ENCODE measurements around the gene IL23R.
A peak's percentile ranks its signal among the peaks of the same experiment; 100 is the strongest.

IL23R gene

GRCh38 chr1:67149179-67149770 lies 17.0 kb upstream of the IL23R start:
- peak; percentile 70 for DNase-seq

GRCh38 chr1:67150931-67151330 lies 15.3 kb upstream of the IL23R start:
- no peak for DNase-seq

GRCh38 chr1:67158401-67158800 lies 7.9 kb upstream of the IL23R start:
- DNase-seq: no peak

GRCh38 chr1:67159233-67159632 lies 7.0 kb upstream of the IL23R start:
- DNase-seq: no peak

GRCh38 chr1:67162954-67163353 lies 3.3 kb upstream of the IL23R start:
- no peak for DNase-seq

- DNase-seq: no peak
These were observed 699 bp upstream of the IL23R start for GRCh38 chr1:67165468-67166041.

- DNase-seq: no peak
These were observed 3.2 kb downstream of the IL23R start for GRCh38 chr1:67169496-67169895.

- no peak for DNase-seq
These were observed 3.7 kb downstream of the IL23R start for GRCh38 chr1:67169932-67170331.

- peak; percentile 57 for DNase-seq
These were observed 4.7 kb downstream of the IL23R start for GRCh38 chr1:67170751-67171573.

GRCh38 chr1:67171574-67171955 lies 5.3 kb downstream of the IL23R start:
- DNase-seq: no peak

- peak; percentile 51 for DNase-seq
These were observed 5.7 kb downstream of the IL23R start for GRCh38 chr1:67171978-67172377.

- no peak for DNase-seq
These were observed 7.7 kb downstream of the IL23R start for GRCh38 chr1:67173988-67174387.

- DNase-seq: no peak
These were observed 8.5 kb downstream of the IL23R start for GRCh38 chr1:67174716-67175284.

GRCh38 chr1:67175530-67176087 lies 9.4 kb downstream of the IL23R start:
- DNase-seq: no peak

GRCh38 chr1:67184838-67185421 lies 18.7 kb downstream of the IL23R start:
- no peak for DNase-seq

GRCh38 chr1:67188137-67188536 lies 21.9 kb downstream of the IL23R start:
- no peak for DNase-seq

- no peak for DNase-seq
These were observed 23.7 kb downstream of the IL23R start for GRCh38 chr1:67189953-67190352.

- no peak for DNase-seq
These were observed 24.2 kb downstream of the IL23R start for GRCh38 chr1:67190410-67190809.

GRCh38 chr1:67190942-67191341 lies 24.7 kb downstream of the IL23R start:
- no peak for DNase-seq

GRCh38 chr1:67191668-67192520 lies 25.6 kb downstream of the IL23R start:
- DNase-seq: no peak

GRCh38 chr1:67192902-67193301 lies 26.6 kb downstream of the IL23R start:
- DNase-seq: no peak

GRCh38 chr1:67193704-67194103 lies 27.4 kb downstream of the IL23R start:
- no peak for DNase-seq

All from CD4-positive, alpha-beta T cell treated with Interleukin-10 for 1 hour (primary cell).